ENCODE data around the gene GLA.

Gene GLA

DNA sequence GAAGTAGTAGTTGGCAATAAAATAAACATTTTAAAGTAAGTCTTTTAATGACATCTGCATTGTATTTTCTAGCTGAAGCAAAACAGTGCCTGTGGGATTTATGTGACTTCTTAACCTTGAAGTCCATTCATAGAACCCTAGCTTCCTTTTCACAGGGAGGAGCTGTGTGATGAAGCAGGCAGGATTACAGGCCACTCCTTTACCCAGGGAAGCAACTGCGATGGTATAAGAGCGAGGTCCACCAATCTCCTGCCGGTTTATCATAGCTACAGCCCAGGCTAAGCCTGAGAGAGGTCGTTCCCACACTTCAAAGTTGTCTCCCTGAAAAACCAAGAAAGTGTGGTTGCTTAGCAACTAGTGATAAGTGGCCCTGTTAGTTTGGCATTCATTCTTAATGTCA is 9.9 kb downstream of the GLA start:
- no peak for DNase-seq (ENCODE audit: low read depth in 2 of 2)

DNA sequence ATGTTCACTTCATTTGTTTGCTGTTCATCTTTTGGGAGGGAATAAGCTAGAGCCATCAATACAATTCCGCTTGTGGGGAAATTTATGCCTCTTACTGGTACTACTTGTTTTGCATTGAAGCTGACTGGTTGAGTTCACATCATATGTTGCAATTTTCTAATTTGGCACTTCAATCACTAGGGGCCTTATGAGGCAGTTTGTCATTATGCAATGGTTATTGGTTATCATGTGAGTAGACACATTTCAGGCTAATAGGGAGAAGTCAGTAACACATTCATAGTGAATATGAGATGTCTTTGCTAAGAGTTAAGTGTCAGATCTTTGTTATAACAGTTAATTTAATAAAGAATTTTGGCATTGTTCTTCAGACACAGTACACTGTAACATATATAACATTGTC is 11.9 kb downstream of the GLA start:
- no peak for DNase-seq (ENCODE audit: low read depth in 2 of 2)

DNA sequence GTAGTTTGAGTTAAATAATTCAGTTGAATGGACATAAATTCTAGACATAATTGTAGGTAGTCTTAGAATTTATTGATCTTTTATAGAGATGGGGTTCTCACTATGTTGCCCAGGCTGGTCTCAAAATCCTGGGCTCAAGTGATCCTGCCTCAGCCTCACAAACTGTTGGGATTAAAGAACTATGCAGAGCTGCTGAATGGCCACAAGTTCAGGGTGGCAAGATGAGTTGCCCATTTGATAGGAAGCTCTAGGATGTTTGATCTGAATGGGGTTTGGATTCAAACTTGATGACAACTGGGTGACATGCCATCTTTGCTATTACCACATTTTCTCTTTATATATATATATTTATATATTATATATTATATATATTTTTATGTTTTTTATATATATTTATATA is 13.4 kb downstream of the GLA start:
- no peak for DNase-seq (ENCODE audit: low read depth in 2 of 2)

DNA sequence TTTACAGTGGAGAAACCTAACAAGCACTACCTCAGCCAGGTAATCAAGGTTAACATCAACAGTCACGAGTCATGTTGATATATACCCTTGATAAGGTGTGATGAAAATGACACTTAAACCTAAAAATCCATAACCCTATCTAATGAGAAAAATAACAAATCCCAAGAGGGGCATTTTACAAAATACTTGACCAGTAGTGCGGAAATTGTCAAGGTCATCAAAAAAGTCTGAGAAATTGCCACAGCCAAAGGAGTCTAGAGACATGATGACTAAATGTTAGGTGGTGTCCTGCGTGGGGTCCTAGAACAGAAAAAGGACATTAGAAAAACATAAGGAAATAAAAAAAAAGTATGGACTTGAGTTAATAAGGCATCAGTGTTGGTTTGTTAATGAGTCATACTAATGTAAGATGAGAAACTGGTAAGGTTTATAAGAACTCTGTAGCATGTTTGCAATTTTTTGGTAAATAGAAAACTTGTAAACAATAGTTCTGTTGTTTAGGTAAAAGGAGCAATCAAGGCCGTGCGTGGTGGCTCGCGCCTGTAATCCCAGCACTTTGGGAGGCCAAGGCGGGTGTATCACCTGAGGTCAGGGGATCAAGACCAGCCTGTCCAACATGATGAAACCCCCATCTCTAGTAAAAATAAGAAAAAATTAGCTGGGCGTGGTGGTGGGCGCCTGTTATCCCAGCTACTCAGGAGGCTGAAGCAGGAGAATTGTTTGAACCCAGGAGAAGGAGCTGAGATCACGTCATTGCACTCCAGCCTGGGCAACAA is 14.0 kb downstream of the GLA start:
- no peak for DNase-seq (ENCODE audit: low read depth in 2 of 2)

DNA sequence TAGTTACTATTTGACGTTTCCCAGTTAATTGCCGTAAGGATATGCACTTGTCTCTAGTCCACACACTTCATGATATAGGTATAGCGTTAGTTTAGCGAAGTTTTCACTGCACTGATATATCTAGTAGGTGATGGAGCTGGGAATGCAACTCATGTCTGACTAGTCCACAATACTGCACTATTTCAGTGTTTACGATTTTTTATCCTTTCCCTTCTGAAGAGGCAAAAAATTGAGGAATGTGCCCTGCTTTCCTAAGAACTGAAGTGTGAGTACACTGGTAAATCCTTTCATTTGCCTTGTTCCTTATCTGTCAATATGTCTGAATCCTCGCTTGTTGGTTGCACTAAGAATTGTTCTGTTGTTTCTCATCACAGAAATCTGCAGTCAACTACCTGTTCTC is 15.9 kb downstream of the GLA start:
- no peak for DNase-seq (ENCODE audit: low read depth in 2 of 2)

DNA sequence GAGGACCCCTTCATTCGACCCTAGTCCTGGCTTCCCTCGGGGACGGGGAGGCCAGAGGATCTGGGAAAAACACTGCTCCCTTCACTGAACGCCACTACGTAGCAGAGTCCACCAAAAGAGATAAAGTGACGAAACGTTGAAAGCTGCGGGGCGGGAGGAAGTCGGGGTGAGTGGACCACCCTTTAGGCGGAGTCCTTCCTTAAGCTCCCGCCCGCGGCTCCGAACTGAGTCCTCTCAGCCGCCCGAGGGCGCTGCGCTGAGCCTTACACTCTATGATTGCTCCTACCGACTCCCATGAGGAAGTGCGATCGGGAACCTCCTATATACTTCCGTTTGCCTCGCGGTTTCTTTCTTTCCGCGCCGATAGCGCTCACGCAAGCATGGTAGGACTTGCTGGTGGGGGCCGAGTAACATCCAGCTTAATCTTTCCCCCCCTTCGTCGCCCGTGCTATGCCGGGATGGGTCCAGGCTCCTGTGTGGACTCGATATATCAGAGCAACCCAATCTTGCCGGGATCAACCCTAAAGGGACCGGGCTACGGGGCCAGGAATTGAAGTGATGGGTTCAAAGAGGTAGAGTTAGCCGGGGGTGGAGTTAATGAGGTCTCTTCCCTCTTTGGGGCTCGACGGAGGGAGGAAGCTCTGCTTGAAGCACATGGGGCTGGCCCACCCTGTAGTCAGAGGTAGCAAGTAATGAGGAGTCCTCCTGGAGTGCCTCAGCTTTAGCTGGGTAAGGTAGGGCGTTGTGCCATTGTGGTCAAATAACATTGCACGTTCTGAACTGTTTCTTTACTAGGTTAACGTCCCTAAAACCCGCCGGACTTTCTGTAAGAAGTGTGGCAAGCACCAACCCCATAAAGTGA is 16.8 kb downstream of the GLA start, which contains the start of gene RPL36A:
RPL36A (plus strand) TSS at position 348 of the 862 bp plus-strand sequence; CDS start at position 381, 33 bp downstream.
- peak; percentile 69 to 72 for DNase-seq (ENCODE audit: low read depth in 2 of 2)

DNA sequence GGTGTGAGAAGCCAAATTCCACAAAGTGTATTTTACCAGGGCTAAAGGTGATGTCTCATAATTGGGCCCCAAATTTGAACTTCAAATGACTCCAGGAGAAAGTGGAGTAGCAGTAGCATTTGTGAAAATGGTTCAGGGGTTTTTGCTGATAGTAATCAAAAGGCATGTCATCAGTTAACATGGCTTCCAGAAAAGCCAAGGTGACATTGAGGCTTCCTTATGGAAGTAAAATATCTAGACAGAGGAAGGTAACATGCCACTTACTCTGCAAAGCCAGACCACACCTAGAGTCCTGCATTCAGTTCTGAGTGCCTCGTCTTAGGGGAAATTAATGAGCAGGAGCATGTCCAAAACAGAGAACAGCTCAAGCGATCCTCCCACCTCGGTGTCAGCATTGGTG is 19.1 kb downstream of the GLA start:
- no peak for DNase-seq (ENCODE audit: low read depth in 2 of 2)

DNA sequence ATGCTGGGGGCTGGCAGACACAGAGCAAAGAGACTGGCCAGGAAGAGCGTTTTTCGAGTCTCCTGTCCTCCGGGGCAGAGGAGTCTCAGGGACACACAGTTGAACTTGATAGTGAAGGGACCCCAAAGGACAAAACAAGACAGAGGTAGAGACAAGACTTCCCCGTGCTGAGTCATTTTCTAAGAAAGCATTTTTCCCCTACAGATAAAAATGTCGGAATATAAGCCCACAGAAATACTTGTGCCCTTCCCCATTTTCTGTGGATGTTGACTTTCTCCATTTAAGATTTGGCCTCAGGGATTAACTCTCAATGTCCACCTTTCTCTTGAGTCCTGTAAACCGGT is 21.2 kb downstream of the GLA start:
- no peak for DNase-seq (ENCODE audit: low read depth in 2 of 2)

DNA sequence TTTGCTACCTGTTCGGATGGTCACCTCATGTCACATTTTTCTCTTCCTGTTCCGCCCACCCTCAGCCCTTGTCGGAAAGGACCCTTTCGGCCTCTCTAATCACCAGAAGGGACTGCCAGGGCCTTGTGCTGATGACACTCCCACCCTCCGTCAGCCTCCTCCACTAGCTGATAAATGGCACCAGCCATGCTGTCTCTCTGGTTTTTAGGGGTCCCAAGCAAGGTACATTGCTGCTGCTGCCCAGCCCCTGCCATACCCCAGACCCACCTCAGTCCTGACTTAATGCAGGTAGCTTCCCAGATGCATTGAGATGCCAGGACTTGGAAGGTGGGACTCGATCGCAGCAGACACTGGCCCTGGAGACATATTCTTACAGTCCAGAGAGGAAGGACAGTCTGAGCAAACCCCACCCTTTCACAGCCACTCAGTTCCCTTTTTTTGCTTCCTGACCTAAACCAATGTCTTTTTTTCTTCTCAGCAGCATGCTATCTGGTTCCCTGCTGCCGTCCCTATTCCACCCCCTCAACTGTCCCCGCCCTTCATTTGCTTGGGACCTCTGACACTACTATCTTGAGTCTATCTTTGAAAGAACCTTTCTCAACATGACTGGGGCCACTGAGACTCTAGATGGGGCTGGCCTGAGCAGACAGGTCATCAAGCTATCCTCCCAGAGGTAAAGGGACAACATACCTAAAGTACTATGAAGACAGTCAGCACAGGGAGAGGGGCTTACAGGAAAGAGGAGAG is 21.8 kb downstream of the GLA start, which contains the start of gene BTK:
BTK (minus strand) TSS at position 397 of the 747 bp plus-strand sequence. CDS start 10,907 bp downstream, outside the sequence.
- DNase-seq (ENCODE audit: low read depth in 2 of 2) = no peak

DNA sequence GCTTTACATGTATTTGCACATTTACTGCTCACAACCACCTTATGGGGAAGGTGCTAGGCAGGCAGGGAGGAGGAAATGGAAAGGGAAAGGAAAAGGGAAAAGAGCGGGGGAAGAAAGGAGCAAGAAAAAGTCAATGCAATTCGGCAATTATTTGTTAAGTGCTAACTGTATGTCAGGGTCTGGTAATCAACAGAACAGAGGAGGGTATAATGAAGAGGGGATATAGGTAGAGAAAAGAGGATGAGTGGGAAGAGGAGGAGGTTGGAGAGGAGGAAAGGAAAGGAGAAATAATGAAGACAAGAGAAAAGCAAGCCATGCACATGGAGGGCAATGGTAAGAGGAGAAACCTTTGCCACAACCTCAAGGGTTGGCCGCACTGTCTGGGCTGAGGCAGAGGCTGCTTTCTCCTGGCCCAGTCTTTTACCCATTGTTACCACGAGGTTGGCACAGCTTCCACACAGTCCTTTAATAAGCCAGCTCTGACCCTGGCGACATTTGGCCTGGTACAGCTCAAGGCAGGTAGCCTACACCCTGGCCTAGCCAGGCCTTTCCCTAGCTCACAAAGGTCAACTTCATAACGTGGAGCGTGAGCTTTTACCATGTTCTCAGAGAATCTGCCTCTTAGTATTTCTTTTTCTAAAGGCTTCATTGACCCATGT is 22.6 kb downstream of the GLA start:
- DNase-seq (ENCODE audit: low read depth in 2 of 2) = no peak

DNA sequence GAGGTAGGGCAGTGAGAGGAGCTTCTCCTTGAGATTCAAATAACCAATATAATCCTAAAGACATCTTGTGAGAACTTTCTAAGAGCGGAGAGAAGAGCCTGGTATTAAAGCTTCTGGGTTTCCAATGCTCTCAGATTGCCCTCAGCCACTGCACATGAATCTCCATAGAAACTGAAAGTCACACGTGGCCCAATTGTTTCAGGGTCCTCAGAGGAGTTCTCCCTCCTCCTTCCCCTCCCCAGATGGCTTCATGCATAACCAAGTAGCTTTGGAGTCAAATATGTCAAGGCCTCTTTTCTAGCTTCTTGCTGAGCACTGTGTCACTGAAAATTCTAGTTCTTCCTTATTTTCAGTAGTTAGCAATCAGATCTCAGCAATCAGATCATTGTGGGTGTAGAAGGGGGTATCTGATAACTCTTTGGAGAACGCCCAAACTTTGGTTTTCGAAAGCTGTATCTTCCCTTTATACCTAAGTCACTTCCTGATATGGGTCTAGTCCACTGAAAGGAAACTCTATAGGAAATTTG is 24.0 kb downstream of the GLA start:
- DNase-seq (ENCODE audit: low read depth in 2 of 2) = no peak

DNA sequence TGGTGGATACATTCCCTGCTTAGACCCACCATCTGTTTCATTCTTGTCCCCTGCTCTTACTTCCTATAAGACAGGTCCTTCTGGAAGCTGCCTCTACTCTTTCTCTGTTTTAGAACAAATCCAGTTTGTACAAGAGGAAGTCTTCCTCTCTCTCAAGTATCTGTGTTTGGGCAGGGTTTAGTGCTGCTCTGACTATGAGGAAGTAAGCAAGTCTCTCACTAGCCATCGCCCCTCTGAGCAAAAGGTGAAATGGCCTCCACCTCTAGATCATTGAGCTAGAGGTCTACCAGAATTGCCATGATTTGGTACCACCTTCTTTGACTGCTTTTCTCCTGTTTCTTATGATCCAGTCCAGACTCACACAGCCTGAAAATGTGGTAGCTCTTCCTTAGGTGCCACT is 30.2 kb downstream of the GLA start:
- DNase-seq (ENCODE audit: low read depth in 2 of 2) = no peak

DNA sequence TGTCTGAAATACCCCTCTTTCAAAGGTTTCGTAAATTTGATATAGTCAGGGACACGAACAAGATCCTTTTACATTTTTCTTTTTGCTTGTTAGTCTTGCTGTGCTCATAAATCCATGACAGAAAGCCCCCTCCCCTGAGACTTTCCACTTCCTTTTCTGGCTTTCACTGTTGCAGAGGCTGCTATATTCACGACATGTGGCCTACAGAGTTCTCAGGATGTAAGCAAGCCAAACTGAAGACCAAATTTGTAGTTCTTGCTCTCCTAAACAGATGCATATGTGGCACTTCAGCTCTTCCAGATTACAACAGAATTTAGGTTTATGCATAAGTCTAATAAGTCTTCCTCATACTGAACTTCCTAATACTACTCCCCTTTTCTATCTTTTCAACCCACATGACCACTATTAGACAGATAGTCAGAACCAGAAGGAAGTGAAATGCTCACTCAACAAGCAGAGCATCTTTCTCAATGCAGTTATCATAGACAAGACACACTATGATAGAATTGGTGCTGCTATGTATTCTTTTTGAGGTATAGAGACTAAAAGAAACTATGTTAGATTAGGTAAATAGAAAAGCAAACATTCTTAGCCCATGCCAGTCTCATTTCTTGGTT is 36.7 kb downstream of the GLA start:
- DNase-seq (ENCODE audit: low read depth in 2 of 2) = no peak

DNA sequence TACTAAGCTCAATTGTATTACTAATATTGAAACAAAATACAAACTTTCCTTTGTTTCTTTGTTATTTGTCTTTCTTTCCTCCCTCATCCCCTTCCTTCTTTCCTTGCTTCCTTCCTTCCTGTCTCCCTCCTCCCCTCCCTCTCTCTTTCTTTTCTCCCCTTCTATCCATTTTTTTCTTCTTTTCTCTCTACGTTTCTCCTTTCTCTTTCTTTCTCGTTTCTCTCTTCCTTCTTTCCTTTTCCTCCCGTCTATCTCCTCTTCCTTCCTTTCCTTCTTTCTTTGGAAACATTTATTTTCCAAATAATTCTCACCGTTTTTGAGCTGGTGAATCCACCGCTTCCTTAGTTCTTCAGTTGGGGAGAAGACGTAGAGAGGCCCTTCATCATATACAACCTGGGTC is 38.0 kb downstream of the GLA start:
- DNase-seq (ENCODE audit: low read depth in 2 of 2) = no peak

DNA sequence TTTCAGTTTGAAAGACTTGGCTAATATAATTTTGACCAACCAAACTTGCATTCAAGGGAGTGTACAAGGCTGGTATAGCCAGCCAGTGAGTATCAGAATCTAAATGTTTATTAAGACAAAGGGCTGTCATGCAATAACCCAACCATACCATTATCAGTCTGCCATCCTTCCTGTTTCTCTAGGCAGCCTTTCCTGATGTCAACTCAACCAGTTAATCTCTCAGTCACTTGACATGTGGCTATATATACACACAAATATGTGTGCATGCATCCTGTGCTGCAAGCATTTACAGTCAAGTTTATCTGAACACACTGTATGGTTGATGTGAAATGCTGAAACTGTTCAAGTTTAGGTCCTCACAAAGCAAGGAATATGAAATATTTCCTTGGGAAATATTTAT is 38.9 kb downstream of the GLA start:
- DNase-seq (ENCODE audit: low read depth in 2 of 2) = no peak

DNA sequence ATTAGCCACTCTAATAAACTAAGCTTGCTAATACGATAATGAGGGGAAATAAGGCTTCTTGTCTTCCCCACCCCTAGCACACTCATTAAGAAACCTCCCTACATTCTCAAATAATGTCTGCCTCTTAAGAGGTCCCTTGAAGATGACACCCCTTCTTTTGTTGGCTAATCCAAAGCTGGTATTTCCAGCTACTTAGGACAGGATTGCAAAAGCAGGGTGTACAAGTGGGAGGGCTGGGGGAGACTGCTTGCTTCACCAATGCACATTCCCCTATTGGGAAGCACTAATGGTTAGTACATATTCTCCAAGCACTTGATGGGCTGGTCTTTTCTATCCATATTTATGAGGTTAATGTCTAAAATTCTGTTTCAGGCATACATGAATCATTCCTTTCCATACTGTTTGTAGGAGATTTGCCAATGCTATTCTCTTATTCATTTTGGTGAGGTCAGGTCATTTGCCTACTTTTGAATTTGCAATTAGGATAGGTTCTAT is 42.4 kb downstream of the GLA start:
- no peak for DNase-seq (ENCODE audit: low read depth in 2 of 2)

DNA sequence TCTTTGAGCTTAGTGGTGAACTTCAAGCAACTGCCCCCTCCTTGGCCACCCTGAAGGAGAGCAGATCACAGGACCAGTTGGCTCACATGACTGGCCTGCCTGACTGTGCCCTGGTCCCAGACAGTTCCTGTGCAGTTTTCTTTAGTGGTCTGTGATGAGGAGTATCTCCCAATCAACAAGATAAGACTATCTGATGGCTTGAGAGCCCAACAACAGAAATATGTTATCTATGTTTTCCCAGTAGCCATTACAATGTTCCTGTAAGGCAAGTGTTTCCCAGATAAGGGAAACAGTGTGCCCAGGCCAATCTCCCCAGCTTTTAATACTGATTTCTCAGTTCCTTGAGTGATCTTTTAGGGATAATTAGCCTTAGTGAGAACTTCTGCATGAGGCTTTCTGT is 45.0 kb downstream of the GLA start:
- DNase-seq (ENCODE audit: low read depth in 2 of 2) = no peak

DNA sequence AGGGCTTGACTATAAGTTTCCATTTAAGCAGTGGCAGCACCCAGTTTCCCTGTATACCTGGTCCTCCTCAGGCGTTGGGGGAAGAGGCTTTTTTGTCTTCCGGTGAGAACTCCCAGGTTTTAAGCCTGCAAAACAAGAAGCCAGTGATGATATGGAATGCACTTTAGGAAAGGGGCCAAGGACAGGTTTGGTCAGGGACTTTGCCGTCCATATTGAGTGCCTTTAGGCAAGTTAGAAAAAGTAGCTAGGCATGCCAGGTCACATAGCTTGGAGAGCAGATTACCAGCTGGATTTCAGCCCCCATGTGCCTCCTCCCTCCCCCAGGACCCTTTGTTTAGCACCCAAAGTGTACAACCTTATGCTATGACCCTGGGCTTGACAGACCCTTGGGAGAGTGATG is 45.6 kb downstream of the GLA start:
- DNase-seq (ENCODE audit: low read depth in 2 of 2) = no peak

DNA sequence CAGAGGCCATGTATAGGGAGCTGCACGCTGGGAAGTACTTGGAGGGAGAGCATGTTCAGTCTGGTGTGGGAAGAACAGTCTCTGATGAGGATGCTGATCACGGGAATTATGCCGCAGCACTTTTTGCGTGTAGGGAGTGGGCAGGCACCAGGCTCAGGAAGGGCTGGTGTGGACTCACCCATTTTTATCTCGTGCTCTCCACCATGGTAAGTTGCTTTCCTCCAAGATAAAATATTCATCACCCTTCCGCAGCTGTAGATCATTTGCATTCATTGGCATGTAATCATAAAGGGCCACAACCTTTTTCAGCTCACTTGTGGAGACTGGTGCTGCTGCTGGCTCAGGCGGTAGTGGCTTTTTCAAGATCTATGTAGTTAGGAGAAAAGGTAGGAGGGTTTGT is 47.3 kb downstream of the GLA start:
- DNase-seq (ENCODE audit: low read depth in 2 of 2) = no peak

DNA sequence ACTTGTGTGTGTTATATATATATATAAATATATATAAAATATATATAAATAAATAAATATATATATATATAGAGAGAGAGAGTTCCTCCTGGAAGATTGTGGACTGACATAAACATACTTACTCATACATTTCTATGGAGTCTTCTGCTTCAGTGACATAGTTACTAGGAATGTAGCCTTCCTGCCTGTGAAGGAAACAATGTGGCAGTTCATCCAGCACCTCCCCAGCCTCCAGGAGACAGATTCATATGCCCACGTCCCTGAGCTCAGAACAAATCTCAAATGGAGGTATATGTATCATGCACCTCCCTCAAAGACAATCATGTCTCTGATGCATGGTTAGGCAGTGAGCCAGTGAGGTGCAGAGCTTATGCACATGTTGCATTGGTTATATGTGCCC is 47.8 kb downstream of the GLA start:
- DNase-seq (ENCODE audit: low read depth in 2 of 2) = no peak
